ENCODE data around the gene ACMSD.

The ACMSD gene

DNA sequence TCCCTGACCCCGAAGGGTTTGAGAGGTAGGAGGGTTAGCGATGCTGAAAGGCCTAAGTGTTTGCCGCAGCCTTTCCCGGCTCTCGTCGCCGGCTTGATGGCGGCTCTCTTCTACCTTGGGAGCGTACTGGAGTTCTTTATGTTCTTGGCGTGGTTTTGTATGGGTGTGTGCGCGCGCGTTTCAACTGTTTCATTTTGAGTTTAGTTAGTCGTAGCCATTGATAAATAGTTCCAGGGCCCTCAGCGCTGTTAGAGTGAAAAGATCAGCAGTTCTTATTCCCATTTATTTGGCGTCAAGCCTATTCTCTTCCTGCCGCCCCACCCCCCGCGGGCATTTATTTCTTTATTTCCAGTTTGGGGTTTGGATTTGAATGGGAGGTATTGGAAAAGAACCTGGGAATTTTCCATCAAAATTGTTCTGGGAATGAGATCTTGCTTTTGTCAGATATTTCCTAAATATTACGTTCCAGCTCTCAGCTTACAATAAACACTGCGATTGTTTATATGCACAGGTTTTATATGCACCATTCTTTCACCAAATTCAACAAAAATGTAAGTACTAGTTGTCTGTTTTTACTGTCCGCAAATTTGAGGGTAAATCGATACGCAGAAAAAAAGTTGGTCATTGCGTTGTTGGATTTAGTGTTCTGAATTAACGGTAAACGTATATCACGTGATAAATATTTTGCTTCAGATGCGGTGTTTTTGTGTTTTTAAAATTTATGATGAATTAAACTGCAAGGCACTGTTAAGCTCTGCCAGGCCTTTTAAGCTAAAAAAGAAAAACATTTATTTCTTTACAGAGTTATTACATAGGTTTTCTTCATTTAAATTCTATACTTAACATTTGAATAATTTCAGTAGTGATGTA lies 81.2 kb downstream of the ACMSD start:
- Histone ChIP-seq H3K36me3 (ENCODE audit: control insufficient read depth in 2 of 2, insufficient read depth in 2 of 2, low read length in 2 of 2) (no peaks in the 10 kb centered on the region), H3K9me3 (ENCODE audit: control insufficient read depth in 2 of 2, low read length in 2 of 2) (no peaks in the 10 kb centered on the region), H3K27me3 (ENCODE audit: control insufficient read depth in 1 of 2, insufficient read depth in 2 of 2, low read length in 2 of 2) (no peaks in the 10 kb centered on the region), H3K4me1 (ENCODE audit: control insufficient read depth, insufficient read depth, low read length) (peaks cover 4% of the 10 kb centered on the region), H3K27ac (ENCODE audit: low read length) (peak overlapping the region; percentile 94), H3K4me3 (ENCODE audit: low read length in 2 of 2) (peak overlapping the region; percentile 90 to 98), H3K9ac (ENCODE audit: low read length in 2 of 2) (peak overlapping the region; percentile 94 to 98)

DNA sequence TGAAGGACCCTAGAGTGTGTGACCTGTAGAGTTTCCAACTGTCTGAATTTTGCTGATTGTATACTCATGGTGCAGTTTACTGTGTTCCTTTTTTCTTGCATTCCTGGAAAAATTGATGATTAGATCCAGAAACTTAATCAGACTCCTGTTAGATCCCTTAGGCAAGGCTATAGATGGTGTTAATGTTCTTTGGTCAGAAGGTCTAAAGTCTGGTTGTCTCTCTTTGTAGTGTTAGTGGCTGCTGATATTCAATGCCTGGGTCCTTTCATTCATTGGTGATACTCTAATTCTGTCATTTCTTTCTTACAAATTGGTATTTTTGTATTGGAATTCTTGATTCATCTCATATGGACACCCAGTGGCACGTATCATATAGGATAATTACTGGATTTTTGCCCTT lies 86.5 kb downstream of the ACMSD start:
- H3K36me3 ChIP-seq (ENCODE audit: control insufficient read depth in 2 of 2, insufficient read depth in 2 of 2, low read length in 2 of 2), result no peaks in the 10 kb centered on the region
- peaks cover 8% of the 10 kb centered on the region for H3K4me1 ChIP-seq (ENCODE audit: control insufficient read depth, insufficient read depth, low read length)
- no peak overlapping the region for H3K9ac ChIP-seq (ENCODE audit: low read length in 2 of 2)
- no peaks in the 10 kb centered on the region for H3K27me3 ChIP-seq (ENCODE audit: control insufficient read depth in 1 of 2, insufficient read depth in 2 of 2, low read length in 2 of 2)
- H3K4me3 ChIP-seq (ENCODE audit: low read length in 2 of 2), result no peak overlapping the region
- H3K9me3 ChIP-seq (ENCODE audit: control insufficient read depth in 2 of 2, low read length in 2 of 2), result no peaks in the 10 kb centered on the region
- H3K27ac ChIP-seq (ENCODE audit: low read length), result no peak overlapping the region

DNA sequence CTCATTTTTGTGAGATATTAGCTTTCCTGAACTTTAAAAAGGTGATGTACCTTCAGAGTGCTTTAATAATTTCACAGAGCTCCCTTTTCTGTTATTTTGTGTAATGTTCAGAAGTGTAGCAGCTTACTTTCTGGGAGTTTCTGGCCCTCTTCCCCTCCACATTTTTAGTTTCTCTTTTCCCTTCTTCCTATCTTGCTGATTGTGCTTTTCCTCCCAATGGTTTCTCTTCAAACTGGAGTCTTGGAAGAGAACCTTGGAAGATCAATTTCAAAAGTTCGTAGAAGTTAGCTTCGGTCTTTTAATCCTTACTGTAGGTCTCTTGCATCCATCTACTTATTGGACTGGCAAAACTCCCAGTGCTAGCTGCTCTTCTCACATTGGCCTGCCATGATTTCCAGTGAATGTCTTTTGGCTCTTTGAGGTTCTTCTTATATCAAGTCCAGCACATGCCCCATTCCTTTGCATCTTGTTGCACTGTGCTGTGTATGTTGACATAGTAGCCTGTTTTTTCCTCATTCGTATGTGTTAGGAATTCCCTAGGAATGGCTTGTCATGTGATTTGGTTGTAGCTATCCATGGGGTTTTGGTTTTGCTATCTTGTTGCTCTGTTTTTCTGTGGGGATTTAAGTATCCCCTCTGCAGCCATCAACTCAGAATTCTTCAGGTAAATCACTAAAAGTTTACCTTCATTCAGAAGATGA lies 88.0 kb downstream of the ACMSD start:
- Histone ChIP-seq H3K4me3 (ENCODE audit: low read length in 2 of 2) (no peak overlapping the region), H3K27ac (ENCODE audit: low read length) (no peak overlapping the region), H3K9ac (ENCODE audit: low read length in 2 of 2) (no peak overlapping the region), H3K4me1 (ENCODE audit: control insufficient read depth, insufficient read depth, low read length) (peaks cover 8% of the 10 kb centered on the region), H3K36me3 (ENCODE audit: control insufficient read depth in 2 of 2, insufficient read depth in 2 of 2, low read length in 2 of 2) (no peaks in the 10 kb centered on the region), H3K27me3 (ENCODE audit: control insufficient read depth in 1 of 2, insufficient read depth in 2 of 2, low read length in 2 of 2) (no peaks in the 10 kb centered on the region), H3K9me3 (ENCODE audit: control insufficient read depth in 2 of 2, low read length in 2 of 2) (no peaks in the 10 kb centered on the region)

DNA sequence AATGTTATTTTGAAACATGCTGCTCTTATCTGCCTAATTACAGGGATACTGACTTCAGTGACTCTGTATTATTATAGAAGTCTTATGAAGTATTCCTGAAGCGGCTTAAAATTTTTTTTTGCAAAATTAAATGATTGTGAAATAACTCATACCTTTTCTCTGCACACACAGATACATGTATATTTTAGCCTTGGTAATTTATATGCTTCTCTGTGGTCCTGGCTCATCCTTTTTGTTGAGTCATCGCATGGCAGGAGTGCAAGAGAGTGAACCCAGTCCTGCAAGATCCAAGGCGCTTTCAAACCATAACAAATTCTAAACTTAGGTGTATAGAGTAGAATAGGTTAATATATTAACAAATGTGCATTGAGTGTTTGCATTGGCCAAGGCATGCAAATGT lies 88.8 kb downstream of the ACMSD start:
- Histone ChIP-seq H3K27me3 (ENCODE audit: control insufficient read depth in 1 of 2, insufficient read depth in 2 of 2, low read length in 2 of 2) (no peaks in the 10 kb centered on the region), H3K4me1 (ENCODE audit: control insufficient read depth, insufficient read depth, low read length) (peaks cover 8% of the 10 kb centered on the region), H3K27ac (ENCODE audit: low read length) (no peak overlapping the region), H3K4me3 (ENCODE audit: low read length in 2 of 2) (no peak overlapping the region), H3K9me3 (ENCODE audit: control insufficient read depth in 2 of 2, low read length in 2 of 2) (no peaks in the 10 kb centered on the region), H3K9ac (ENCODE audit: low read length in 2 of 2) (no peak overlapping the region), H3K36me3 (ENCODE audit: control insufficient read depth in 2 of 2, insufficient read depth in 2 of 2, low read length in 2 of 2) (no peaks in the 10 kb centered on the region)

DNA sequence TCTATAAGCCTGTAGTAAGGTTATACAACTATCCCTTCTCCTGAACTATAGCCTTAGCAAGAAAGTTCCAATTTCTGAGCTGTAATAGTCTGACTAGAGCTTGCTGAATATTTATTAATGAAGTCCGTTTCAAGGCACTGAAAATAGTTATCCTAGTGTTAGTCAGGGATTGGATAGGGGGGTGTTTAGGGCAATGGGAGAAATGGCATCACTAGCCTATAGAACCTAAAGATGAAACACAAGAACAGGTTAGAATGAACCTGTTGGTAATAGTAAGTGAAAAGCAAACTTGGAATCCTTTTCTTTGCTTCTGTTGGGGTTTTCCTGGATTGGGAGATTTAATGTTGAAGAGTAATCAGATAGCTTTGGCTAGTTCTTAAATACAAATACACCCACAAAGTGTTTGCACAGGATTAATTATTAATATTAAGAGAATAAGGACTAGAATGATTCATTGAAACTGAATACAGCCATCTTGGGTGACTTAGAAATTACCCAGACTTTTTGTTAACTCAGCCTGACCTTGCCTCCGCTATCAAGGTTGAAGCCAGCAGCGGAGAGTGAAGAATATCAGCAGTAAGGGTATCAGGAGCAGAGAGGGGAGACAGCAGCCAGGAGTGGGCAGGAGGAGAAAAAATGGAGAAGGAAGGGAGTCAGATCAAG lies 94.6 kb downstream of the ACMSD start:
- no peak overlapping the region for H3K9ac ChIP-seq (ENCODE audit: low read length in 2 of 2)
- no peak overlapping the region for H3K27ac ChIP-seq (ENCODE audit: low read length)
- no peak overlapping the region for H3K4me3 ChIP-seq (ENCODE audit: low read length in 2 of 2)
- H3K27me3 ChIP-seq (ENCODE audit: control insufficient read depth in 1 of 2, insufficient read depth in 2 of 2, low read length in 2 of 2), result no peaks in the 10 kb centered on the region
- no peaks in the 10 kb centered on the region for H3K9me3 ChIP-seq (ENCODE audit: control insufficient read depth in 2 of 2, low read length in 2 of 2)
- no peaks in the 10 kb centered on the region for H3K4me1 ChIP-seq (ENCODE audit: control insufficient read depth, insufficient read depth, low read length)
- H3K36me3 ChIP-seq (ENCODE audit: control insufficient read depth in 2 of 2, insufficient read depth in 2 of 2, low read length in 2 of 2), result peaks cover 0 to 2% of the 10 kb centered on the region in 2 donors

DNA sequence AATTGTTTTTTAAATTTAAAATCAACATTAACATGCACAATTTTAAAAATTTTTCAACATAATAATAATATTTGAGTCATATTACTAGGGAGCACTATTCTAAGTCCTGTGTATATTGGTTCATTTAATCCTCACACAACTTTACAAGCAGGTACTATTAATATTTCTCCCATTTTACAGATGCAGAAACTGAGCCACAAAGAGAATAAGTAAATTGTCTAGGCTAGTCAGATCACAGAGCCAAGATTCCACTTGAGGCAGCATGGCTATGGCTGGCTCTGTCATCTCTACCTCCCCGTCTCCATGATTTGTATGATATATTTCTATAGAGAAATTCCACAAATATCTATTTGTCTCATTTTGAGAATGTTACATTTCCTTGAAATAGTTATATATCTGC lies 95.3 kb downstream of the ACMSD start:
- Histone ChIP-seq H3K36me3 (ENCODE audit: control insufficient read depth in 2 of 2, insufficient read depth in 2 of 2, low read length in 2 of 2) (peaks cover 0 to 2% of the 10 kb centered on the region in 2 donors), H3K4me3 (ENCODE audit: low read length in 2 of 2) (no peak overlapping the region), H3K9ac (ENCODE audit: low read length in 2 of 2) (no peak overlapping the region), H3K4me1 (ENCODE audit: control insufficient read depth, insufficient read depth, low read length) (no peaks in the 10 kb centered on the region), H3K27ac (ENCODE audit: low read length) (no peak overlapping the region), H3K27me3 (ENCODE audit: control insufficient read depth in 1 of 2, insufficient read depth in 2 of 2, low read length in 2 of 2) (no peaks in the 10 kb centered on the region), H3K9me3 (ENCODE audit: control insufficient read depth in 2 of 2, low read length in 2 of 2) (no peaks in the 10 kb centered on the region)

DNA sequence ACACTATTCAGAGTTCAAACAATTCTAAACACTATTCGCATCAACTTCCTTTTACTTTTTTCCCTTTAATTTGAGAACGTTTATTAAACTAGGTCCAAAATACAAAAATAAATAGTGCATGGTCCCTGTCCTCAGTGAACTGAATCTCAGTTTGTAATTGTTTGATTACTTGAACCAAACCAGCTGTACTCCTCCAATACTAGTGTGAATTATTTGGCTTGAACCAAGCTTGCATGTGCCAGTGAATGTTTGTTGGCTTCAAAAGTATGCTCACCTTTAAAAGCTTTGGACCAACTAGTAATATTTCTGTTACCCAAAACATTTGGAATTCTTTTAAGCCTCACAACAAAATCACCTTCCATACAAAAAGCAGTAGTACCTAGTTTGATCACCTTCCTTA lies 95.7 kb downstream of the ACMSD start:
- H3K9me3 ChIP-seq (ENCODE audit: control insufficient read depth in 2 of 2, low read length in 2 of 2), result no peaks in the 10 kb centered on the region
- H3K4me1 ChIP-seq (ENCODE audit: control insufficient read depth, insufficient read depth, low read length), result no peaks in the 10 kb centered on the region

DNA sequence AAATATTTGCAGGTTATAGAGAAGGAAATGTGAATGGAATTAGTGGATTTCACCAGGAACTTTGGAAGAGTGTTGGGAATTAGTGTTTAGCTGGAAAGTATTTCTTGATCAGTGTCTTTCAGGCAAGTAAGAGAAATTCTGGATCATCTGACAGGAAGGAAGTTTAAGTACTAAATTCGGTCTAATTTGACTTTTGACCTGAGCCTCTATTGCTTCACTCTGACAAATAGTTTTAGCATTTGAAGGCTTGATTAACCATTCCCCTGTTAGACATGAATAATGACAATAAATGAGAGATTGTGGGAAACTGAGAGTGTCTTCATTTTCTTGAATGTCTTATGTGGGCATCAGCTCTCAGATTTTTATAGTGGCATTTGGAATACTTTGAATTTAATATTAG lies 96.2 kb downstream of the ACMSD start:
- Histone ChIP-seq H3K9me3 (ENCODE audit: control insufficient read depth in 2 of 2, low read length in 2 of 2) (no peaks in the 10 kb centered on the region), H3K4me1 (ENCODE audit: control insufficient read depth, insufficient read depth, low read length) (no peaks in the 10 kb centered on the region), H3K27ac (ENCODE audit: low read length) (no peak overlapping the region), H3K36me3 (ENCODE audit: control insufficient read depth in 2 of 2, insufficient read depth in 2 of 2, low read length in 2 of 2) (peaks cover under 1 to 2% of the 10 kb centered on the region in 2 donors), H3K4me3 (ENCODE audit: low read length in 2 of 2) (no peak overlapping the region), H3K27me3 (ENCODE audit: control insufficient read depth in 1 of 2, insufficient read depth in 2 of 2, low read length in 2 of 2) (no peaks in the 10 kb centered on the region), H3K9ac (ENCODE audit: low read length in 2 of 2) (no peak overlapping the region)

More for the DNA sequence above, 95.7 kb downstream of the ACMSD start:
- Histone ChIP-seq H3K36me3 (ENCODE audit: control insufficient read depth in 2 of 2, insufficient read depth in 2 of 2, low read length in 2 of 2) (peaks cover 0 to 2% of the 10 kb centered on the region in 2 donors), H3K9ac (ENCODE audit: low read length in 2 of 2) (no peak overlapping the region), H3K4me3 (ENCODE audit: low read length in 2 of 2) (no peak overlapping the region), H3K27ac (ENCODE audit: low read length) (no peak overlapping the region), H3K27me3 (ENCODE audit: control insufficient read depth in 1 of 2, insufficient read depth in 2 of 2, low read length in 2 of 2) (no peaks in the 10 kb centered on the region)

DNA sequence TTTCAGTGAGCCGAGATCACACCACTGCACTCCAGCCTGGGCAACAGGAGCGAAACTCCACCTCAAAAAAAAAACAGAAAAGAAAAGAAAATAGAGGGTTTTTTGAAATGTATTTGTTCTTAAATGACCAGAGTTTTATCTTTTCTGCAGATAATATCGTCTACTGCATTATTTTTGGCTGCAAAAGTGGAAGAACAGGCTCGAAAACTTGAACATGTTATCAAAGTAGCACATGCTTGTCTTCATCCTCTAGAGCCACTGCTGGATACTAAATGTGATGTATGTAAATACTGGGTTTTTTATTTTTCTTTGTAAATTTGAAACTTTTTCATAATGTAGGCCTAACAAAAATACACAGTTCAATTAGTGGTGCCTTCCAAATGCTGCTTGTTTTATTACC lies 98.3 kb downstream of the ACMSD start:
- H3K27ac ChIP-seq (ENCODE audit: low read length), result no peak overlapping the region
- H3K9ac ChIP-seq (ENCODE audit: low read length in 2 of 2), result no peak overlapping the region
- peaks cover 9 to 11% of the 10 kb centered on the region in 2 donors for H3K36me3 ChIP-seq (ENCODE audit: control insufficient read depth in 2 of 2, insufficient read depth in 2 of 2, low read length in 2 of 2)
- H3K4me3 ChIP-seq (ENCODE audit: low read length in 2 of 2), result no peak overlapping the region
- no peaks in the 10 kb centered on the region for H3K4me1 ChIP-seq (ENCODE audit: control insufficient read depth, insufficient read depth, low read length)
- H3K9me3 ChIP-seq (ENCODE audit: control insufficient read depth in 2 of 2, low read length in 2 of 2), result no peaks in the 10 kb centered on the region
- no peaks in the 10 kb centered on the region for H3K27me3 ChIP-seq (ENCODE audit: control insufficient read depth in 1 of 2, insufficient read depth in 2 of 2, low read length in 2 of 2)

DNA sequence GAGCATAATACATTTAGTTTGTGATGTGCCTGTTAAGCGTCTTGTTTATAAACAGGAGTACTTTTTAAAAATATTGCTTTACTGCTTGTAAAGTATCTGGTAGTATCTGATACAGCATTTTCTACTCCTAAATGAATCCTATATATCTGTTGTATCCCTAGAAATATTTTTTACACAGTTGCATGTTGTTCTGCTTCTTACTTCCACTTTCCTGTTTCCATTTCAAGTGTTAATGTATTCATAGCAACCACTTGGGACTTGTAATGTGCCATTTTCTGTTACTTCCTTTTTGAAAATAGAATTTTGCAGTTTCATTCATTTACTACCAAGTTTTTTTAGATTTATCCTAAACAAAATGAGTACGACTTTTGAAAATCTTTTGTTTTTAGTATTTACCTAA lies 105.1 kb downstream of the ACMSD start:
- peaks cover 16 to 18% of the 10 kb centered on the region in 2 donors for H3K36me3 ChIP-seq (ENCODE audit: control insufficient read depth in 2 of 2, insufficient read depth in 2 of 2, low read length in 2 of 2)

More for the DNA sequence above, 105.1 kb downstream of the ACMSD start:
- Histone ChIP-seq H3K9me3 (ENCODE audit: control insufficient read depth in 2 of 2, low read length in 2 of 2) (no peaks in the 10 kb centered on the region), H3K4me1 (ENCODE audit: control insufficient read depth, insufficient read depth, low read length) (no peaks in the 10 kb centered on the region), H3K27ac (ENCODE audit: low read length) (no peak overlapping the region), H3K9ac (ENCODE audit: low read length in 2 of 2) (no peak overlapping the region), H3K4me3 (ENCODE audit: low read length in 2 of 2) (no peak overlapping the region), H3K27me3 (ENCODE audit: control insufficient read depth in 1 of 2, insufficient read depth in 2 of 2, low read length in 2 of 2) (no peaks in the 10 kb centered on the region)
